C4-2B (cell line): ENCODE results near the gene ADAMTS13.

Experiments
- ZFX ChIP-seq: fragments of 450-650 bp; IDR thresholded peaks from 2 replicates; pipeline ENCODE4 v1.6.1; 2017
- TF ChIP-seq, protein P1 (sequence below): fragments of 450-650 bp; conservative IDR thresholded peaks from 2 replicates; pipeline ENCODE4 v1.5.1; 2017; ENCODE audit warnings: mild to moderate bottlenecking

DNA sequence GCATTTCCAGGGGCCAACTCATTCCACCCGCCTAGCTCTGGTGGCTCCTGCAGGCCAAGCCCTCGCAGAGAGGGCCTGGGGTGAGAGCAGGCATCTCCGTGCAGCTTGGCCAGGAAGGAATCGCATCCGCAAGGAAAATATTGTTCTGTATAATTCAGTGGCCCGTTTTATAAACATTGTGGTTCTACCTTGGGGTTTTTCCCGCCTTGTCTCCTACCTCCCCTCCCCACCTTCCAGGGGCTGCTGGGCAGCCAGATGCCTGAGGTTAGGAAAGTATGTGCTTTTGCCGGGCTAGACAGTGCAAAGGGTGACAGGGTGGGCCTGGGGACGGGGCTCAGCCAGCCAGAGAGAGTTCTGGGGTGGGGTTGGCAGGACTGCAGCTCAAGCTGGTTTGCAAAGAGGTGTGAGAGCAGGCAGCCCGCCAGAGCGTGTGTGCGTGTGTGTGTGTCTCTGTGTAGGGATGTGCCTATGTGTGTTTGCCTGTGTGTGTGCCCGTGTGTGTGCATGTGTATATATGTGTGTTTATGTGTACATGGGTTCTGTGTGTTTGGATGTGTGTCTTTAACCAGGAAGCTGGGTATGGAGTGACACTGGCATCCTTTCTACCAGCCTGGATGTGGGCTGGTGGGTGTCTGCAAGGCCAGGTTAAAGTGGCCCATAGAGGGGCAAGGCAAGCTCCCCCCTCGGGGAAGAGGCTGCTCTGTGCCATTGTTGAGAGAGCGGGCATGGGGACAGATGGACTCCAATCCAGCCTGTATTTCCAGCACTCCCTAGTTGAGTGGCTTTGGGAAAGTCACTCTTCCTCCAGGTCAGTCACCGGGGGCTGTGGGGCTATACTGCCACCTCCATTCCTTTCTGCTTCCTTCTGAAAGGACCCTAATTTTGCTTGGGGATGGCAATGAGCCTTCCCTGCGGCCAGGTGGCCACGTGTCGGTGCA, 67.4 kb downstream of the ADAMTS13 start:
- TF ChIP-seq, protein P1, sequence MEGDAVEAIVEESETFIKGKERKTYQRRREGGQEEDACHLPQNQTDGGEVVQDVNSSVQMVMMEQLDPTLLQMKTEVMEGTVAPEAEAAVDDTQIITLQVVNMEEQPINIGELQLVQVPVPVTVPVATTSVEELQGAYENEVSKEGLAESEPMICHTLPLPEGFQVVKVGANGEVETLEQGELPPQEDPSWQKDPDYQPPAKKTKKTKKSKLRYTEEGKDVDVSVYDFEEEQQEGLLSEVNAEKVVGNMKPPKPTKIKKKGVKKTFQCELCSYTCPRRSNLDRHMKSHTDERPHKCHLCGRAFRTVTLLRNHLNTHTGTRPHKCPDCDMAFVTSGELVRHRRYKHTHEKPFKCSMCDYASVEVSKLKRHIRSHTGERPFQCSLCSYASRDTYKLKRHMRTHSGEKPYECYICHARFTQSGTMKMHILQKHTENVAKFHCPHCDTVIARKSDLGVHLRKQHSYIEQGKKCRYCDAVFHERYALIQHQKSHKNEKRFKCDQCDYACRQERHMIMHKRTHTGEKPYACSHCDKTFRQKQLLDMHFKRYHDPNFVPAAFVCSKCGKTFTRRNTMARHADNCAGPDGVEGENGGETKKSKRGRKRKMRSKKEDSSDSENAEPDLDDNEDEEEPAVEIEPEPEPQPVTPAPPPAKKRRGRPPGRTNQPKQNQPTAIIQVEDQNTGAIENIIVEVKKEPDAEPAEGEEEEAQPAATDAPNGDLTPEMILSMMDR = no peak
- no peak for TF ChIP-seq ZFX
